Activated CD8-positive, alpha-beta memory T cell treated with anti-CD3 and anti-CD28 coated beads, Interleukin-2, amount 10 ng/mL, durations not matched to agents 7 days and 5 days (primary cell): ENCODE data around the gene VAPB. TPM values are rescaled to one million over a fixed set of nuclear protein-coding genes. Genes with fewer than 3 reads are reported as not detected.

Experiments
- ATAC-seq: fragments of 150-1000 bp; cut with Tn5 transposase; one replicate; pipeline ENCODE4 v1.10.0; 2021; ENCODE audit warnings: moderate library complexity
- CTCF ChIA-PET: fragments of 350-600 bp; sonication (Branson Sonifier 250); formaldehyde crosslinking; loops from one replicate; lab custom pipeline; 2021; ENCODE audit warnings: antibody characterized with exemption; lab: Charles Lee
- DNase-seq: peaks from one replicate; pipeline ENCODE4 v3.0.0-alpha.2; 2020
- H3K27ac Mint-ChIP-seq: one replicate; pipeline ENCODE4 v1.8.0; 2021; ENCODE audit warnings: mild to moderate bottlenecking, mixed read lengths
- H3K27me3 Mint-ChIP-seq: one replicate; pipeline ENCODE4 v1.8.0; 2021; ENCODE audit warnings: mixed read lengths
- H3K36me3 Mint-ChIP-seq: one replicate; pipeline ENCODE4 v1.8.0; 2021; ENCODE audit warnings: mild to moderate bottlenecking, mixed read lengths
- H3K4me1 Mint-ChIP-seq: one replicate; pipeline ENCODE4 v1.8.0; 2021; ENCODE audit warnings: mixed read lengths
- H3K4me3 Mint-ChIP-seq: one replicate; pipeline ENCODE4 v1.8.0; 2021; ENCODE audit warnings: mild to moderate bottlenecking, moderate library complexity, mixed read lengths
- H3K9me3 Mint-ChIP-seq: one replicate; pipeline ENCODE4 v1.8.0; 2022; ENCODE audit warnings: low read depth, mixed read lengths
- total RNA-seq, 2 experiments: library from RNA; stranded (reverse); gene quantifications; one replicate each; pipeline ENCODE4 v1.2.3, GENCODE V29; 2021

Gene VAPB
- total RNA-seq, 2 experiments from 2014 or later, result 25.5 to 31.3 TPM

- H3K27me3 Mint-ChIP-seq, result peaks cover 3% of the 10 kb centered on the region
- peaks cover 25% of the 10 kb centered on the region for H3K36me3 Mint-ChIP-seq
- ATAC-seq (no peak), DNase-seq (no peak)
- H3K4me3 Mint-ChIP-seq, result no peak overlapping the region
- H3K9me3 Mint-ChIP-seq, result no peaks in the 10 kb centered on the region
- H3K4me1 Mint-ChIP-seq, result peaks cover 32% of the 10 kb centered on the region
- CTCF ChIA-PET, result interaction anchor here (1.0 to 1.2 kb wide), 5 partner anchors 59 to 264 kb away, joined by 3 to 6 read pairs (median 4); no protein-coding TSS in a partner anchor
- H3K27ac Mint-ChIP-seq, result no peak overlapping the region
These were observed 914 bp upstream of the VAPB start for GRCh38 chr20:58388028-58388601.

- CTCF ChIA-PET, result interaction anchor here (1.0 to 1.2 kb wide), 5 partner anchors 19 to 263 kb away, joined by 3 to 6 read pairs (median 4); partner anchors contain the start of gene STX16
- DNase-seq (peak; percentile 59), ATAC-seq (peak; percentile 59)
- Mint-ChIP-seq H3K36me3 (peaks cover 30% of the 10 kb centered on the region), H3K27me3 (peaks cover 3% of the 10 kb centered on the region), H3K4me1 (peaks cover 40% of the 10 kb centered on the region), H3K27ac (peak overlapping the region; percentile 97), H3K4me3 (peak overlapping the region; percentile 98), H3K9me3 (no peaks in the 10 kb centered on the region)
These were observed 417 bp downstream of the VAPB start for GRCh38 chr20:58389324-58389967.

GRCh38 chr20:58389968-58390658, 1.1 kb downstream of the VAPB start:
- Mint-ChIP-seq H3K27ac (peak overlapping the region; percentile 97), H3K36me3 (peaks cover 34% of the 10 kb centered on the region), H3K4me3 (peak overlapping the region; percentile 98), H3K27me3 (peaks cover 3% of the 10 kb centered on the region), H3K4me1 (peaks cover 44% of the 10 kb centered on the region), H3K9me3 (no peaks in the 10 kb centered on the region)
- DNase-seq, result no peak
- ATAC-seq, result no peak
- CTCF ChIA-PET, result no interaction called here

GRCh38 chr20:58390659-58391035, 1.6 kb downstream of the VAPB start:
- H3K4me1 Mint-ChIP-seq, result peaks cover 47% of the 10 kb centered on the region
- ATAC-seq, result no peak
- peaks cover 3% of the 10 kb centered on the region for H3K27me3 Mint-ChIP-seq
- peaks cover 37% of the 10 kb centered on the region for H3K36me3 Mint-ChIP-seq
- peak overlapping the region; percentile 97 for H3K27ac Mint-ChIP-seq
- CTCF ChIA-PET, result no interaction called here
- no peak for DNase-seq
- peak overlapping the region; percentile 98 for H3K4me3 Mint-ChIP-seq
- no peaks in the 10 kb centered on the region for H3K9me3 Mint-ChIP-seq

GRCh38 chr20:58392286-58392685, 3.3 kb downstream of the VAPB start:
- Mint-ChIP-seq H3K4me3 (no peak overlapping the region), H3K4me1 (peaks cover 55% of the 10 kb centered on the region), H3K27me3 (no peaks in the 10 kb centered on the region), H3K9me3 (no peaks in the 10 kb centered on the region), H3K36me3 (peaks cover 39% of the 10 kb centered on the region), H3K27ac (peak overlapping the region; percentile 55)
- ATAC-seq (no peak), DNase-seq (no peak)
- CTCF ChIA-PET, result no interaction called here

- DNase-seq (no peak), ATAC-seq (no peak)
- Mint-ChIP-seq H3K27me3 (no peaks in the 10 kb centered on the region), H3K27ac (no peak overlapping the region), H3K4me1 (peaks cover 65% of the 10 kb centered on the region), H3K4me3 (no peak overlapping the region), H3K9me3 (no peaks in the 10 kb centered on the region), H3K36me3 (peaks cover 48% of the 10 kb centered on the region)
- CTCF ChIA-PET, result no interaction called here
These were observed 4.3 kb downstream of the VAPB start for GRCh38 chr20:58393299-58393698.

- CTCF ChIA-PET, result no interaction called here
These were observed 5.8 kb downstream of the VAPB start for GRCh38 chr20:58394801-58395200.

GRCh38 chr20:58395604-58396003, 6.6 kb downstream of the VAPB start:
- Mint-ChIP-seq H3K36me3 (peaks cover 47% of the 10 kb centered on the region), H3K27me3 (no peaks in the 10 kb centered on the region), H3K4me3 (no peak overlapping the region), H3K27ac (no peak overlapping the region), H3K4me1 (peaks cover 73% of the 10 kb centered on the region), H3K9me3 (no peaks in the 10 kb centered on the region)
- CTCF ChIA-PET, result no interaction called here
- no peak for ATAC-seq
- DNase-seq, result no peak

More at GRCh38 chr20:58394801-58395200, 5.8 kb downstream of the VAPB start:
- ATAC-seq (no peak), DNase-seq (no peak)
- Mint-ChIP-seq H3K9me3 (no peaks in the 10 kb centered on the region), H3K36me3 (peaks cover 53% of the 10 kb centered on the region), H3K27ac (no peak overlapping the region), H3K27me3 (no peaks in the 10 kb centered on the region), H3K4me1 (peaks cover 74% of the 10 kb centered on the region), H3K4me3 (no peak overlapping the region)

GRCh38 chr20:58397429-58397828, 8.4 kb downstream of the VAPB start:
- ATAC-seq, result no peak
- Mint-ChIP-seq H3K36me3 (peaks cover 33% of the 10 kb centered on the region), H3K4me1 (peaks cover 58% of the 10 kb centered on the region), H3K9me3 (no peaks in the 10 kb centered on the region), H3K27me3 (no peaks in the 10 kb centered on the region), H3K4me3 (no peak overlapping the region), H3K27ac (no peak overlapping the region)
- DNase-seq, result no peak
- CTCF ChIA-PET, result no interaction called here

GRCh38 chr20:58398254-58398653, 9.2 kb downstream of the VAPB start:
- no peak overlapping the region for H3K4me3 Mint-ChIP-seq
- H3K9me3 Mint-ChIP-seq, result no peaks in the 10 kb centered on the region
- no peak for DNase-seq
- H3K27ac Mint-ChIP-seq, result no peak overlapping the region
- CTCF ChIA-PET, result no interaction called here
- no peaks in the 10 kb centered on the region for H3K27me3 Mint-ChIP-seq
- peaks cover 53% of the 10 kb centered on the region for H3K4me1 Mint-ChIP-seq
- ATAC-seq, result no peak
- peaks cover 29% of the 10 kb centered on the region for H3K36me3 Mint-ChIP-seq

- no peaks in the 10 kb centered on the region for H3K27me3 Mint-ChIP-seq
- no peak overlapping the region for H3K27ac Mint-ChIP-seq
- H3K4me3 Mint-ChIP-seq, result no peak overlapping the region
- DNase-seq (no peak), ATAC-seq (no peak)
- CTCF ChIA-PET, result no interaction called here
- peaks cover 22% of the 10 kb centered on the region for H3K36me3 Mint-ChIP-seq
- peaks cover 42% of the 10 kb centered on the region for H3K4me1 Mint-ChIP-seq
- no peaks in the 10 kb centered on the region for H3K9me3 Mint-ChIP-seq
These were observed 10.9 kb downstream of the VAPB start for GRCh38 chr20:58399926-58400325.

- H3K27me3 Mint-ChIP-seq, result no peaks in the 10 kb centered on the region
- H3K4me1 Mint-ChIP-seq, result peaks cover 37% of the 10 kb centered on the region
- CTCF ChIA-PET, result no interaction called here
- peaks cover 19% of the 10 kb centered on the region for H3K36me3 Mint-ChIP-seq
- no peaks in the 10 kb centered on the region for H3K9me3 Mint-ChIP-seq
- DNase-seq, result no peak
- no peak overlapping the region for H3K27ac Mint-ChIP-seq
- no peak for ATAC-seq
- H3K4me3 Mint-ChIP-seq, result no peak overlapping the region
These were observed 12.1 kb downstream of the VAPB start for GRCh38 chr20:58401162-58401561.

- no peaks in the 10 kb centered on the region for H3K9me3 Mint-ChIP-seq
- peaks cover 36% of the 10 kb centered on the region for H3K4me1 Mint-ChIP-seq
- H3K27me3 Mint-ChIP-seq, result no peaks in the 10 kb centered on the region
- peaks cover 19% of the 10 kb centered on the region for H3K36me3 Mint-ChIP-seq
- CTCF ChIA-PET, result interaction anchor here (0.7 kb wide), 1 partner anchor 132 kb away, joined by 3 read pairs; no protein-coding TSS in a partner anchor
- no peak for DNase-seq
- no peak for ATAC-seq
- no peak overlapping the region for H3K27ac Mint-ChIP-seq
- H3K4me3 Mint-ChIP-seq, result no peak overlapping the region
These were observed 13.3 kb downstream of the VAPB start for GRCh38 chr20:58402305-58402704.
